HG03442 (cell line): ENCODE results near the gene AUTS2.
A peak's percentile ranks its signal among the peaks of the same experiment; 100 is the strongest.

Experiments used
- ATAC-seq: cut with Tn5 transposase; IDR thresholded peaks from one replicate; pipeline ENCODE4 v1.9.1; 2021; ENCODE audit warnings: mild to moderate bottlenecking, moderate library complexity; ENCODE audit not compliant: unreplicated experiment

The AUTS2 gene

DNA sequence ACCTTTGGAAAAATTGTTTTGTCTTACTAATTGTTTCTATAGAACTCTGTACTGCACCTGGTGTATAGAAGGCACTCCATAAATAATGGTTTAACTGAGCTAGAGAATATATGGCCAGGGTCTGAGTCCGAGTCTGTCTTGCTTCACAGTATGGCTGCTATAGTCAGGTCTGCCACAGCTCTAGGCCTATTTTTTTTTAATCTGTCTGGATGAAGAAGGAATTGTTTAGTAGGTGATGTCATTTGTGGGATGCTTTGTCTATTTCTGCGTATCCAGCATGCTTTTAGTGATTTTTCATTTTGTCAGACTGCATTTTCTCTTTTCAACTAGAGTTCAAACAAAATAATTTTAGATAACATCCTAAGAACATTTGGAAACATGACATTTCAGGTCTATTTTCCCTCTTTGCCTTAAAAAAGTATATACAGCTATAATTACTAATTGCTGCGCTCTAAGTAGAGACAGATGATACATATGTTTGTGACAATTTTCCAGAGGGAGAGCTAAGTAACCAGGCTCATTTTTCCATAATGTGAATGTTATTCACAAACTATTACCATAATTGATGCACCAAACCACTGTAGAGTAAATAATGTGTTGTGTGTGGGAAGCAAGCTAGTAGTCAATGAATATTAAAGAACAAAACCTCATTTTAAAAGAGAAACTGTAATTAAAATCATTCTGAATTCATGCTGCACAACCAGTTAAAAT lies 361.7 kb downstream of the AUTS2 start:
- ATAC-seq = no peak

DNA sequence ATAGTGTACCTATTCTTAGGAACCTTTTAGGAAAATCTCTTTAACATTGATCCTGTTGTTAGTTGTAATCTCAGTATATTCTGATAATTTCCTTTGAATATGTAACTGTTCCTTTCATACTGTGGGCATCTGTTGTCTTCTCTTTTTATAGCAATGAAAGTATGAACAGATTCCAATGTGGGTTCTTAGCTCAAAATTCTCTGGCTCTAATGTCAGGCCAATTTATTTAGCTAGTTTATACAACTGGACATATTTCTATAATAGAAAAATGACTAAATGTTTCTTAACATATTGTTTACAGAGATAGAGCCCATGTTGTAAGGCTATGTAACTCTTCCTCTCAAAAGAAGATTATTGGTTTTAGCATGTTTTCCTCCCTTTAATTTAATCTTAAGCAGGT lies 363.2 kb downstream of the AUTS2 start:
- no peak for ATAC-seq

GRCh38 chr7:69962186-69963065 lies 364.2 kb downstream of the AUTS2 start:
- no peak for ATAC-seq

GRCh38 chr7:69963393-69963792 lies 365.1 kb downstream of the AUTS2 start:
- no peak for ATAC-seq

DNA sequence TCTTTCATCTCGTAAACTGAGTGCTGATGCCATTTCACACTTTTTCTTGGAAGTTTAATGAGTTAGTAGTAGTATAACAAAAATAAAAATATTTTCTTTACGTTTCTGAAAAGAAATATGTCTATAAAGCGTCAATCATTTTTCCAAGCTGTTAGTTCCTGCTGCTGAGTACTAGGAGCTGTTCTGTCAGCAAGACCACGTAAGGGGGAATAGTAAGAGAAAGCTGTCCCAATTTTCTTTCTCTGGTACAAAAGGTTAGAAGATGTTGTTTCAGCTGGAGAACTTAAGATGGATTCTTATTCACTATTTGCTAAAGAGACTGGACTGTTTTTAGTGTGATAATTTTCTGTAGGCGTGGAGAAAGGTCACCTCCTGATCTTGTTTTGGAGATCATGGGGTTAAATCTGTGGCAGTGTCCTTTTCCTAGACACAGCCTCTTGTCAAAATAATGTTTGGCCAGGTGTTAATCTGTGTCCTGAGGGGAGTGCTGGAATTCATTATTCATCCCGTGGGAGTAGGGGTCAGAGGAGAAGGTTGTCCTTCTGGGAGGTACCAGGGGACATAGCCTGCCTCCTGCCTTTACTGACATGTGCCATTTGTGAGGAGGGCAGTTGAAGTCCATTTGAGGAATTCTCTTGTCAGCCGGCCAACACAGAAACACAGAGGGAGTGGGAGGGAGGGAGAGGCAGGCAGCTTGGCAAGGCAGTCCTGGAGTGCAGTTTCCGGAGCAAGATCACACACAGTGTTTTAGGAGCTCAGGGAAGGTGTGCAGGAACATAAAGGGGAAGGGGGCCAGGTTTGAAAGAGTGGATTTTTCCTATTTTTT lies 368.7 kb downstream of the AUTS2 start:
- ATAC-seq = no peak

DNA sequence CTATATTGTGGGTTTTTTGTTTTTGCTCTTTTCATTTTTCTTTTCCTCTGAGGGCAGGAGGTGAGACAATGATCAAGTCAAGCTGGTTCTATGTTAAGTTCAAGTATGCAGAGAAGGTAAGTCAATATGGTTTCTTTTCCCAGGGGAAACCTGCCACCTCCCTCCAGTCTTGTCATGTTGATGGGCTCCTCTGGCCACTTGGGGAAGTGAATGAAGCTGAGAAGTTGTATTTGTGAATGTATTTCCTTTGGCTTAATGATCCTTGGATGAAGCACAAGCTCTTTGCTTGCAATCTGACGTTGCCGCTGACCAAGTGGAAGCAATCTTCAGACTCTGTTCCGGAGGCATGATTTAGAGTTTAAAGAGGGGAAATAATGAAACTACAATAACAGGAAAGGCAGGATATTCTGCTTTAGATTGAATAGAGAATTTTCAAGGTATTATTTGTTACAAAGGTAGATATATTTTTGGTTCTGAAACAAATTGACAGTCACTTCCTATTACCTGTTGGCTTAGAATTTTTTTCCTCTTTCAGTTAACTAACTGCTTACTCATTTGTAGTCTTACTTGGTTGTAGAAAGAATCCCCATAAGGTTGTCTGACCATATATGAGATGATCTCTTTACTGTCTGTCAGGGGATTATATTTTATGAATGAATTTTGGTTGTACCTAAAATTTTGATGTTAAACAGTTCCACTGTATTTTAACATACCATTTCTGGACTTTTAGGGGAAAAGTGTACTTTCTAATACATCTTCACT lies 369.6 kb downstream of the AUTS2 start:
- peak; percentile 52 for ATAC-seq

GRCh38 chr7:69968969-69969556 lies 370.8 kb downstream of the AUTS2 start:
- ATAC-seq = no peak

- ATAC-seq = no peak
These were observed 383.4 kb downstream of the AUTS2 start for GRCh38 chr7:69981646-69982045.

GRCh38 chr7:69982197-69982596 lies 383.9 kb downstream of the AUTS2 start:
- ATAC-seq = no peak

DNA sequence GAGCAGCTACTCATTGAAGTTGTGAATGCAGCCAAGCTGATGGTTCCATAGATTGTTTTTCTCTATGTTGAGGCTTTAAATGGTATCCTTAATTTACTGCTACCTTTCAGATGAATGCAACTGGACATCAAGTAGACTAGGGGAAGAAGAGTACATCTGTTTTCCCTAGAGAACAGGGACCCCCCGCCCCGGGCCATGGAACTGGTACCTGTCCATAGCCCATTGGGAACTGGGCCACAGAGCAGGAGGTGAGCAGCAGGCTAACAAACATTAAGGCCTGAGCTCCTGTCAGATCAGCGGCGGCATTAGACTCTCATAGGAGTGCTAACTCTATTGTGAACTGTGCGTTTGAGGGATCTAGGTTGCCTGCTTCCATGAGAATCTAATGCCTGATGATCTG lies 391.3 kb downstream of the AUTS2 start:
- ATAC-seq = no peak

DNA sequence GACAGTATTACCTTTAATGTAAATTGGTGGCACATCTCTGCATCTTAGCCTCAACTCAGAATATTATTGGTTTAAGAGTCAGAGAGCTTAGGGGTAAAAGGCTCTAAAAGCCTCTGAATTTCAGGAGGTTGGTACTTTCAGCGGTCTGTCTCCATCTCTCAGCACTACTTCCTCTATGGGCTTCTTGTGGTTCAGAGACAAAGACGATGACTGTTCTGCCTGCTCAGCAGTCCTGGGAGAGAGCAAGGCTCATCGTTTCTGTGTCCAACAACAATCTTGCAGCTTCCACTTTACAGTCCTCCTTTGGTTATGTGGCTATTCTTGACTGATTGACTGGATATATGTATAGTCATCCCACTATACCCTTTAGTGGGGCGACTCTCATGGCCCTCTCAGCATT lies 394.7 kb downstream of the AUTS2 start:
- peak; percentile 57 for ATAC-seq

DNA sequence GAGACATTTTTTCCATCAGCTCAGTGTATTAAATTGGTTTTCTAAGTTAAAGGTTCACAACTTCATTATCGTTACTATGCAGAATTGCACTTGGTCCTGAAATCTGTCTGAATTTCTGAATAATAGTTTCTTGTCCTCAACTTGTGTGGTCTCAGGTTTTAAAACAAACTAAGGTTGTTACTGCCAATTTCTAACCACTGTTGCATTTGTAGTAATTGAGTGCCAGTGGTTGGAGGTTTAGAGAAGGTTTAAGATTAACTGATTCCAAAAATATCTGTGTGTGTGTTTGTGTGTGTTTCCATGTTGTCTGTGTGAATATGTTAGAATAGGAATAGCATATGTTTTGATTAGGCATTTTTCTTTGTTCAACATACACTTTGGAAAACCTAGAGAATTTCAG lies 395.9 kb downstream of the AUTS2 start:
- ATAC-seq = no peak

GRCh38 chr7:69994886-69995542 lies 396.7 kb downstream of the AUTS2 start:
- ATAC-seq = no peak

- no peak for ATAC-seq
These were observed 397.8 kb downstream of the AUTS2 start for GRCh38 chr7:69996121-69996520.

DNA sequence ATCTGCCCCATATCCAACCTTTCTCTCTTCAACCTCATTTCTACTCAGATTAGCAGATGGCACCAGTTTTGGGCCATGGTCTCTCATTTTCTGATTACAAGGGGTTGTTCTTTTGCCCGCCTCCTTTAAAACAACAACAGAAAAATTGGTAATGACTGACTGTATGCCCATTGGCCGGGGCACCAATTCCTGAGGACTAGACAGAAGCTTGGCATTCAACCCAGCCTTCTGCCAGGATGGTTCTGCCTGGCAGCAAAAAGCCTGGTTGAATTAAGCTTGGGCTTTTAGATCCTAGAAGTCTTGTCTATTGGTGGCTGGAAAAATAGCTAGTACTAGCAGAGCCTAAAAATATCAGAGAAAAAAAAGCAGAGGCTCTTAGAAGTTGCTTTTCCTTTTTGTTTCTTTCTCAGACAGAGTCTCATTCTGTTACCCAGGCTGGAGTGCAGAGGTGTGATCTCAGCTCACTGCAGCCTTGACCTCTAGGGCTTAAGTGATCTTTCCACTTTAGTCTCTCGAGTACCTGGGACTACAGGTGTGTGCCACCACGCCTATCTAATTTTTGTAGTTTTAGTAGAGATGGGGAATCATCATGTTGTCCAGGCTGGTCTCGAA lies 402.6 kb downstream of the AUTS2 start:
- no peak for ATAC-seq

DNA sequence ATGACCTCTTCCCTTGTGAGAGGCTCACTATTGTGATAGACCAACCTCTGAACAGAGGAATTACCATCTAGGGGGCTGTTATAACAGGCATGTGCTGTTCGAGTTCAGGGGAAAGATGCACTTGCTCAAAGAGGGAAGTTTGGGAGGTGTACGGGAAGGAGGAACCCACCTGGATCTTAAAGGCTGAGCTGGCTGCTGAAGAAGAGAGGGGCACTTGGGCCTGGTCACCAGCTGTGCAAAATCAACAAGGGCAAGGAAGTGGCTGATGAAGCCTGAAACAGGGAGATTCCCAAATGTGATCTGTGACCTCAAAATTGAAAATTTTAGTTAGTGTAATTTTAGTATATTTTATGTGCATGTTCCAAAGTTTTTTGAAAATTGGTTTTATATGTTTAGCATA lies 407.2 kb downstream of the AUTS2 start:
- no peak for ATAC-seq

DNA sequence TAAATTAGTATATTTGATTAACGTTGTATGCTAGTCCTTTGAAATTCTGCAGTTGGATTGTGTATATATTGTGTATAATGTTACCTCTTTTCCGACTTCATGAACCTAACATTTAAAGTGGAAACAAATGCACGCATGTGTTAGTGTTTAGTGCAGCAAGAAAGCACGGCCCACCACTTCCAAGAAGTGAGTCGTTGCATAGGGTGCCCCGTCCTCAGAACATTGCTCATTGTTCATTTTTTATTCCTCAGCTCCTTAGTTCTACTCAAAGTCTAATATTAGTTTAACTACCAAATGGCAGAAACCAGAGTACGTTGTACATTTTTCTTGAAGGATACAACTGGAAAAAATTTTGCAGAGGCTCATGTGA lies 407.6 kb downstream of the AUTS2 start:
- no peak for ATAC-seq

DNA sequence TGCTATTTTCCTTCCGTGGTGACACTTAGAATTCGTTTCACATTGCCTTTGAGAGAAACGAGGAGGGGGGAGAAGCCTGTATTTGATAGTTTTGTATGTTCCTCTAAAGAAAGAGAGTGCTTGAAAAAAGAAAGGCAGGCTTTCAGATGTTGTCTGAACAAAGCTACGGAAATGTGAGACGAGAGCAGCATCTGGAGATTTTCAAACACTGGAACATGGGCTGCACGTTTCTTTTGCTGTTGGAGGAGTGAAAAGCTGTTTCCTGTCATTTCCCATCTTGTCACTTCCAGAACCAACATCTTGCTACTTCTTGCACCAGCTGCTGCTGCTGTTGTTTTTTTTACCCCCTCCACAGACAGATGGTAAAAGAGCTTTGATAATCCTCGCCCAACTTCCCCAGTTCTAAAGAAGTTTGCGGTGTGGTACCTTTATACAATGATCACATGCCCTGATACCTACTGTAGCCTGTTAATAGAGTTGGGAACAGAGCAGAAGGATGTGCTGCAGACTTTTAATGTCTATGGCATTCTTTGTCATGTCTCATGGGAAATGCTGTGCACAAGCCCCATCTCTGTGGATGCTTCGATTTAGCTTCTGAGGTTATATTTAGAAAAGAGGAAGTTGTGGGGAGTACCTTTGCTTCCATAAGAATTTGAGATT lies 408.1 kb downstream of the AUTS2 start:
- no peak for ATAC-seq

GRCh38 chr7:70008466-70008865 lies 410.2 kb downstream of the AUTS2 start:
- ATAC-seq = no peak
